ENCODE measurements around the gene IFT20. TPM values are rescaled to one million over a fixed set of nuclear protein-coding genes. Genes with fewer than 3 reads are reported as not detected.
A peak's percentile ranks its signal among the peaks of the same experiment; 100 is the strongest.

IFT20 gene
- total RNA-seq, 3 donors from 2014 or later = 18.1 to 22.1 (median 19.4) TPM

- no peak for DNase-seq
- Mint-ChIP-seq H3K4me1 (ENCODE audit: low read depth) (peaks cover 16% of the 10 kb centered on the region), H3K36me3 (ENCODE audit: insufficient read depth) (no peaks in the 10 kb centered on the region), H3K27me3 (ENCODE audit: low read depth) (no peaks in the 10 kb centered on the region), H3K9me3 (no peaks in the 10 kb centered on the region), H3K4me3 (no peak overlapping the region)
- no peak for ATAC-seq
Observed at GRCh38 chr17:28368915-28369683, 33.8 kb upstream of the IFT20 start.

DNA sequence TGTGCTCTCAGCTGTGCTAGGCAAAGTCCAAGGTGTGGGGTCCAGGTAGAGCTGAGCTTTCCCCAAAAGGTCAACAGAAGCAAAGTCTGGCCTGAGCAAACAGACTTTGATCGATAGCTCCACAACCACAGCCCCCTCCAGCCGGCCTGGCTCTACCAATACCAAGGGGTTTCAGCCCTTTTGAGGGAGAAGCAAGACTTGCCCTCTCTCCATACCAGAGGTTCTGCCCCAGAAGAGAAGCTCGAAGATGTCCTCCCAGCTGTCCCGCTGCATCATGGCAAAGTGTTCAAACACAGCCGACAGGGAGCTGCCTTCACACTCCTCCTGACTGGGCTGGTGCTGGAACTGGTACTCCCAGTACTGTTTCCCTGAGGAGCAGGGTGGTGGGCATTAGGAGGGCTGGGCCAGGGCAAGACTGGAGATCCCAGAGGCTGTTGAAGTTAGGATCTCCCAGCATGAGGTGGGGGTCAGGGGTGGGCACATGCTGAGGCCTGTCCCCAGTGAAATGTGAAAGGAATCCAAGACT lies 33.1 kb upstream of the IFT20 start:
- ATAC-seq = no peak
- H3K4me1 Mint-ChIP-seq (ENCODE audit: low read depth) = peaks cover 13% of the 10 kb centered on the region

GRCh38 chr17:28367641-28368305 lies 32.5 kb upstream of the IFT20 start:
- peaks cover 7% of the 10 kb centered on the region for H3K4me1 Mint-ChIP-seq (ENCODE audit: low read depth)
- H3K36me3 Mint-ChIP-seq (ENCODE audit: insufficient read depth) = no peaks in the 10 kb centered on the region
- no peaks in the 10 kb centered on the region for H3K27me3 Mint-ChIP-seq (ENCODE audit: low read depth)
- no peak for DNase-seq
- no peak overlapping the region for H3K4me3 Mint-ChIP-seq
- no peaks in the 10 kb centered on the region for H3K9me3 Mint-ChIP-seq
- no peak for ATAC-seq

More for the DNA sequence above, 33.1 kb upstream of the IFT20 start:
- no peak for DNase-seq
- no peaks in the 10 kb centered on the region for H3K27me3 Mint-ChIP-seq (ENCODE audit: low read depth)
- no peaks in the 10 kb centered on the region for H3K36me3 Mint-ChIP-seq (ENCODE audit: insufficient read depth)
- no peaks in the 10 kb centered on the region for H3K9me3 Mint-ChIP-seq
- no peak overlapping the region for H3K4me3 Mint-ChIP-seq

- Mint-ChIP-seq H3K27me3 (ENCODE audit: low read depth) (no peaks in the 10 kb centered on the region), H3K4me3 (no peak overlapping the region), H3K36me3 (ENCODE audit: insufficient read depth) (no peaks in the 10 kb centered on the region), H3K9me3 (no peaks in the 10 kb centered on the region), H3K4me1 (ENCODE audit: low read depth) (peaks cover 4% of the 10 kb centered on the region)
- ATAC-seq (no peak), DNase-seq (no peak)
Observed at GRCh38 chr17:28366605-28367004, 31.3 kb upstream of the IFT20 start.

DNA sequence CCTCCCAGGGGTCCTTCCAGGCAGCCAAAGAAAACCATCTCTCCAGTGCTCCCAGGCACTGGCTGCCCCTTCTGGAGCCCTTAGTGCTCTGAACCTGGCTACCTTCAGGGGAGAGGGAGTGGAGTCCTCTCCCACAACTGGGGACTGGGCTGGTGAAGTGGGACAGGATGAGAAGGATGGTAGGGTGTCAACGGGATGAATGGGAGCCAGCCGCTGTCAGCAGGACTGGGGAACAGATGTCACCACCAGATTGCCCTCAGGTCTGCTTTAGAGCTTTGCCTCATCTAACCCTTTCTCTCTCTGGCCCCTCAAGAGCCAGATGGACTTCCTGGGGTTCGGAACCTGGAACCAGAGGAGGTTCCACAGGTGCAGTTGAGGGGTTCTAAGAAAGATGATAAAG lies 30.2 kb upstream of the IFT20 start:
- H3K4me3 Mint-ChIP-seq = no peak overlapping the region
- DNase-seq = no peak
- no peaks in the 10 kb centered on the region for H3K9me3 Mint-ChIP-seq
- no peak for ATAC-seq
- no peaks in the 10 kb centered on the region for H3K27me3 Mint-ChIP-seq (ENCODE audit: low read depth)
- H3K36me3 Mint-ChIP-seq (ENCODE audit: insufficient read depth) = peaks cover 10% of the 10 kb centered on the region
- H3K4me1 Mint-ChIP-seq (ENCODE audit: low read depth) = no peaks in the 10 kb centered on the region

DNA sequence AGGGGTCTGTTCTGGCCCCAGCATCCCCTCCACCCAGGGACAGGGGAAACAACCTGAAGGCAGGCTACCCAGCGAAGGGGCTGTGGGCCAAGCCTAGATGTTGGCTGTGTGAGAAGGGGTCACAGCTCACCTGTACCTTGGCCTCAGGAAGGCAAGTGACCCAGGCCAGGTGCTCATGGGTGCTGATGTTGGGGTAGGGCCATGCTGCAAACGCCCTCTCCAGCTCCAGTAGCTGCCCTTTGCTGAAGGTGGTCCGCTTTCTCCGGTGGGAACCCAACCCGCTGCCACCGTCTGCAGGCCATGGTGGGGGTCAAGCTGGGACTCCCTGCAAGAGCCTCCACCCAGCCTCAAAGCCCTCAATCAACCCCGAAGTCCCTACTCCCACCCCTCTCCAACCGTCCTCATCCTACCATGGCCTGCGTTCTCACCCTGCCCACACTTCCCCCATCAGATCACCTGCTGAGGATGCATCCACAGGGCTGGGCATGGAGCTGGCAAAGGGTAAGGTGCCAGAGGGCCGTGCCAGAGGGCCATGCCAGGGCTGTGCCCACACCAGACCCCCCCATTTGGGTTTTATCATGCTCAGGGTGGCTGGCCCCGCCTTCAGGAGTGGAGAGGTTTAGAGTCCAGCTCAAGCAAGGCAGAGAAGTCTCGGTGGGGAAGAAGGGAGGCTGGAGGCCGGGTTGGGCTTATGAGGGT lies 29.5 kb upstream of the IFT20 start, which contains the start of gene SEBOX:
Gene SEBOX, minus strand, starts transcription at position 535 of the 699 bp plus-strand sequence. Its CDS starts 48 bp downstream, at position 487.
- DNase-seq (no peak), ATAC-seq (no peak)
- Mint-ChIP-seq H3K36me3 (ENCODE audit: insufficient read depth) (peaks cover 12% of the 10 kb centered on the region), H3K27me3 (ENCODE audit: low read depth) (no peaks in the 10 kb centered on the region), H3K4me1 (ENCODE audit: low read depth) (no peaks in the 10 kb centered on the region), H3K9me3 (no peaks in the 10 kb centered on the region), H3K4me3 (no peak within 1 kb of the TSS)

DNA sequence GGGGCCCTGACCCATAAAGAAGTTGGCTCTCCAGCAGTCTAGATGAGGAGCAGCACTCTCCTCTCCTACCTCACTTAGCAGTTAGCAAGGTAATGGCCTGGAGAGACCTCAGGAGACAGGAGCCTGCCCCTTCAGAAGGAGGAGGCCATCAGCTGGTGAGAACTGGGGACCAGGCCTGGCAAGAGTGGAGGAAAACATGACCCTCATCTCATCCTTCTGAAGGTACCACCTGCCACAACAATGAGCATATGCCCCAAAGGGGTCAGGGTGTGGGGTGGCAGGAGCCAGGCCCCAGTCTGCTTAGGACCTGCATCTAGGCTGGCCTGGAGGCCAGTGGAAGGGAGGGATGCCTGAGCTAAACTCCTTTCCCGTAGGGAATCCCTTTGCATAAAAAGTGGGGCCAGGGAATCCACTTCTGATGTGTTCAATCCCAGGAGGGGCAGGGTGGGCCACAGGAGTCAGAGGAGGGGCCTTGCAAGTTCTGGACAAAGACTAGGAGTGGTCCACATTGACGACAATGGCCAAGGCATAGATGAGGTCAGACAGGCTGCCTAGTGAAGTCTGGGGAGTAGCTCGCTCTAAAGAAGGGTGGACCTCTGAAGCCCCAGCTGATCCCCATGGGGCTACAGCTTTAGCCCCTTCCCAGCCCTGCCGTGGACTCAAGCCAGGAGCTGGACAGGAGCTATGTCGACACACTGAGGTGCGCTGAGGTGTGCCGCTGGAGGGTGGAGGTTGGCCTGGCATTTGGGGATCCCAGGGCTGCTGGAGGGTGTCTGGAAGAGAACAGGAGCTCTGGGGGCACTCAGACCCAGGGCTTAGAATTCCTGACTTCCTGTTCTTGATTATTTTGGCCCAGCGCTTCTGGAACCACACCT lies 28.7 kb upstream of the IFT20 start:
- Mint-ChIP-seq H3K27me3 (ENCODE audit: low read depth) (no peaks in the 10 kb centered on the region), H3K36me3 (ENCODE audit: insufficient read depth) (peaks cover 12% of the 10 kb centered on the region), H3K4me1 (ENCODE audit: low read depth) (peaks cover 3% of the 10 kb centered on the region), H3K9me3 (no peaks in the 10 kb centered on the region), H3K4me3 (no peak overlapping the region)
- DNase-seq = no peak
- no peak for ATAC-seq

DNA sequence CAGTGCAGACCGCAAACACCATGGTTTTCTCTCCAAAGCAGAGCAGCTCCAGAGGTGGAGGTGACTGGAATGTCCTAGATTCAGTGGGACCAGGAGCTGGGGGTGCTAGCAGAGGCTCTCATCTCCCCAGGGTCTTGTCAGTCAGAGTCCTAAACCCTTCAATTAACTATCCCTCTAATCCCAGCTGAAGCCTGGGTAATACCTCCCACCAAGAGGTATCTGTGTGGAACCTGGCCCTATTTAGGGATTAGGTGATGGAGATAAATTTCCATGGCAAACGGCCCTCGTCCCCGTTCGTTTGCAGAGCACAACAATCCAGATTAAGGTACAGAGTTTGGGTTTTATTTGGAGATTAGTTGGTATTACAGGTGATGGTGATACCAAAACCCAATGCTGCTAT lies 27.9 kb upstream of the IFT20 start:
- no peaks in the 10 kb centered on the region for H3K9me3 Mint-ChIP-seq
- peaks cover 12% of the 10 kb centered on the region for H3K36me3 Mint-ChIP-seq (ENCODE audit: insufficient read depth)
- no peak for DNase-seq
- H3K27me3 Mint-ChIP-seq (ENCODE audit: low read depth) = no peaks in the 10 kb centered on the region
- peaks cover 6% of the 10 kb centered on the region for H3K4me1 Mint-ChIP-seq (ENCODE audit: low read depth)
- no peak overlapping the region for H3K4me3 Mint-ChIP-seq
- no peak for ATAC-seq

- peaks cover 30% of the 10 kb centered on the region for H3K4me1 Mint-ChIP-seq (ENCODE audit: low read depth)
- ATAC-seq (no peak), DNase-seq (no peak)
- no peaks in the 10 kb centered on the region for H3K9me3 Mint-ChIP-seq
- H3K4me3 Mint-ChIP-seq = peak overlapping the region; percentile 96
- H3K36me3 Mint-ChIP-seq (ENCODE audit: insufficient read depth) = peaks cover 30% of the 10 kb centered on the region
- no peaks in the 10 kb centered on the region for H3K27me3 Mint-ChIP-seq (ENCODE audit: low read depth)
Observed at GRCh38 chr17:28357901-28358197, 22.6 kb upstream of the IFT20 start.

- Mint-ChIP-seq H3K4me1 (ENCODE audit: low read depth) (peaks cover 30% of the 10 kb centered on the region), H3K9me3 (no peaks in the 10 kb centered on the region), H3K4me3 (peak within 1 kb of the TSS; percentile 96), H3K27me3 (ENCODE audit: low read depth) (no peaks in the 10 kb centered on the region), H3K36me3 (ENCODE audit: insufficient read depth) (peaks cover 30% of the 10 kb centered on the region)
- ATAC-seq = peak; percentile 99
- peak; percentile 94 for DNase-seq
Observed at GRCh38 chr17:28357061-28357900, 22.0 kb upstream of the IFT20 start, which contains the start of gene POLDIP2. TSS of gene POLDIP2 (minus strand) at chr17:28357527. CDS start at chr17:28357448, 79 bp downstream.

DNA sequence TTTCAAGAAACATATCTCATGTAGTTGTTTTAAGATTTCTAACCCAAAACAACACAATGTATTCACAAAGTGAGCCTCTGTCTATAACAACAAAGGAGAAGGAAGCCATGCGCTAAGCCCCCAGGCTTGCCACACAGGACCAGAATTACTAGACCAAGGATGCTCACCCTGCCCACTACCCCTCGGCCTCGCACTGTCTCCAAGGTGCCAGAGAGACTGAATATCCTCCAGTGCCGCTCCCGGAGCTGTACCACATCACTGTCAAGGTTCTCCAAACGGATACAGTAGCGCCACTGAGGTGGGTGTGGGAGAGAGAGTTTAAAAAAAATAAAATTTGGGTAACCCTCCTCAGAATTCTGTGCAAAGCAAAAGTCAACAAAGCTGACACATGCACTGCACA lies 15.0 kb upstream of the IFT20 start:
- Mint-ChIP-seq H3K36me3 (ENCODE audit: insufficient read depth) (peaks cover 45% of the 10 kb centered on the region), H3K9me3 (no peaks in the 10 kb centered on the region), H3K4me1 (ENCODE audit: low read depth) (peaks cover 5% of the 10 kb centered on the region), H3K4me3 (no peak overlapping the region), H3K27me3 (ENCODE audit: low read depth) (no peaks in the 10 kb centered on the region)
- DNase-seq (no peak), ATAC-seq (no peak)

- Mint-ChIP-seq H3K4me1 (ENCODE audit: low read depth) (no peaks in the 10 kb centered on the region), H3K4me3 (no peak overlapping the region), H3K27me3 (ENCODE audit: low read depth) (no peaks in the 10 kb centered on the region), H3K36me3 (ENCODE audit: insufficient read depth) (peaks cover 42% of the 10 kb centered on the region), H3K9me3 (no peaks in the 10 kb centered on the region)
- ATAC-seq (no peak), DNase-seq (no peak)
Observed at GRCh38 chr17:28348979-28349378, 13.7 kb upstream of the IFT20 start.

DNA sequence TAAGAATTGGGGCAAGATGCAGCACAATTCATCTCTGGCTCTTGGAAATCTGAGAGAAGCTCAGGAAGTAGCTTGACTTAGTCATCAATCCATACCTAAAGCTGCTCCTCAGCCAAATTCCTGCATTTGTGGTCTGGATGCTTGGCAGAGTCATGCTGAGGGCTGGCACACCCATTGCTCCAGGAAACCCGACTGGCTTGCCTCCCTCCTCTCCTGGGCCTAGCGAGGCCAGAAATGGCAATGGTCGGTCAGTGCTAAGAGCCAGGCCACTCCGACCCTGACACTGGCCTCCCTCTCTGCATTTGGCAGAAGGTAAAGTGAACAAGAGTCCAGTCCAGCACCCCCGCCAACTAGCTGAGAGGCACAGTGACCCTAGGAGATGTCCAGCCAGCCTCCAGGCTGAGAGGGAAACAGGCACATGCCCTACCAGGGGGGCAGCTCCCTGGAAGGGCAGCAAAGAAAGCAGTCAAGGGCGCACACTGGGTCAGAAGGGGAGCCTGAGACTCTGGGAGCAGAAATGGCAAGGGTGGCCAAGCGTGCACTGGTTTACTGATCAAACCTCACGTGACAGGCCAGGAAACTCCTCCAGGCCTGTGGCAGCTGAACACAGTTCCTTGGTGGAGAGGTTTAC lies 12.1 kb upstream of the IFT20 start:
- no peak for DNase-seq
- no peaks in the 10 kb centered on the region for H3K27me3 Mint-ChIP-seq (ENCODE audit: low read depth)
- H3K4me1 Mint-ChIP-seq (ENCODE audit: low read depth) = no peaks in the 10 kb centered on the region
- no peaks in the 10 kb centered on the region for H3K9me3 Mint-ChIP-seq
- no peak overlapping the region for H3K4me3 Mint-ChIP-seq
- peaks cover 43% of the 10 kb centered on the region for H3K36me3 Mint-ChIP-seq (ENCODE audit: insufficient read depth)
- ATAC-seq = no peak
